HG02884 (cell line): ENCODE results near the gene KRTAP12-1.

ENCODE experiments used
- ATAC-seq: cut with Tn5 transposase; IDR thresholded peaks from one replicate; pipeline ENCODE4 v1.9.1; 2021; ENCODE audit warnings: mild to moderate bottlenecking, moderate library complexity; ENCODE audit not compliant: unreplicated experiment

Gene KRTAP12-1

GRCh38 chr21:44711327-44712202 is 29.6 kb upstream of the KRTAP12-1 start, which contains the start of gene TSPEAR:
TSPEAR (minus strand) TSS chr21:44711572; CDS start chr21:44711514, 58 bp downstream.
- no peak for ATAC-seq

GRCh38 chr21:44710756-44711326 is 28.9 kb upstream of the KRTAP12-1 start:
- no peak for ATAC-seq

- no peak for ATAC-seq
These were observed 28.3 kb upstream of the KRTAP12-1 start for GRCh38 chr21:44710294-44710665.

- no peak for ATAC-seq
These were observed 27.7 kb upstream of the KRTAP12-1 start for GRCh38 chr21:44709426-44710293.

- ATAC-seq: no peak
These were observed 27.0 kb upstream of the KRTAP12-1 start for GRCh38 chr21:44708866-44709425.

- no peak for ATAC-seq
These were observed 26.4 kb upstream of the KRTAP12-1 start for GRCh38 chr21:44708213-44708865.

- no peak for ATAC-seq
These were observed 25.0 kb upstream of the KRTAP12-1 start for GRCh38 chr21:44706706-44707581.

- ATAC-seq: no peak
These were observed 24.2 kb upstream of the KRTAP12-1 start for GRCh38 chr21:44706026-44706705.

- no peak for ATAC-seq
These were observed 22.7 kb upstream of the KRTAP12-1 start for GRCh38 chr21:44704636-44705001.

- no peak for ATAC-seq
These were observed 22.0 kb upstream of the KRTAP12-1 start for GRCh38 chr21:44703731-44704635.

GRCh38 chr21:44702973-44703730 is 21.2 kb upstream of the KRTAP12-1 start:
- no peak for ATAC-seq

GRCh38 chr21:44702111-44702972 is 20.4 kb upstream of the KRTAP12-1 start:
- no peak for ATAC-seq

GRCh38 chr21:44701541-44701940 is 19.6 kb upstream of the KRTAP12-1 start:
- ATAC-seq: no peak

- no peak for ATAC-seq
These were observed 19.0 kb upstream of the KRTAP12-1 start for GRCh38 chr21:44701023-44701400.

GRCh38 chr21:44700101-44701022 is 18.4 kb upstream of the KRTAP12-1 start:
- no peak for ATAC-seq
